Urinary bladder (tissue), 4 donors: ENCODE measurements around the gene PPP6R1. TPM values are rescaled to one million over a fixed set of nuclear protein-coding genes. Genes with fewer than 3 reads are reported as not detected.

Source experiments
- DNase-seq: peaks from one replicate; pipeline ENCODE4 v3.0.0-alpha.2; 2015; ENCODE audit errors: extremely low spot score
- H3K27ac ChIP-seq: one replicate; pipeline ENCODE4 v1.5.1; 2013; ENCODE audit warnings: low read depth, mild to moderate bottlenecking, moderate library complexity
- H3K36me3 ChIP-seq: one replicate; pipeline ENCODE4 v1.6.1; 2013; ENCODE audit warnings: mild to moderate bottlenecking, moderate library complexity; ENCODE audit not compliant: insufficient read depth
- H3K4me1 ChIP-seq: one replicate; pipeline ENCODE4 v1.6.1; 2013; ENCODE audit warnings: mild to moderate bottlenecking, moderate library complexity; ENCODE audit not compliant: insufficient read depth
- H3K4me3 ChIP-seq: one replicate; pipeline ENCODE4 v1.5.1; 2013; ENCODE audit warnings: low read depth, low read length
- WGBS: extraction: QIAGEN DNeasy Blood & Tissue Kit; methylation state at CpG from one replicate; pipeline ENCODE4 v1.1.7; 2013; 5-methylcytosine and 5-hydroxymethylcytosine counted together
- polyA plus RNA-seq: library from polyadenylated mRNA; stranded (reverse); fragments of 200-250 nt; gene quantifications from one replicate; pipeline ENCODE4 v1.2.3, GENCODE V29; 2013
- small RNA-seq: library from RNA; depleted of rRNA; stranded (forward); fragments of <200 nt; gene quantifications from one replicate; pipeline ENCODE3, GENCODE V24; 2014
- total RNA-seq: library from RNA; depleted of rRNA; stranded (reverse); fragments of >200 nt; gene quantifications from one replicate; pipeline ENCODE4 v1.2.3, GENCODE V29; 2014
- donor health status: healthy with polysubstance abuse.
- donor health status: healthy.

Gene PPP6R1
- total and polyA plus RNA-seq, 2 donors, result 14.5 to 43.1 TPM

GRCh38 chr19:55197528-55197927 lies 61.3 kb downstream of the PPP6R1 start:
- DNase-seq, result no peak
- whole genome bisulfite sequencing, result 54% methylated on average over 4 of the region's 4 CpGs
- H3K4me1 ChIP-seq, result no peaks in the 10 kb centered on the region
- no peaks in the 10 kb centered on the region for H3K36me3 ChIP-seq
- H3K4me3 ChIP-seq, result no peak overlapping the region
- no peak overlapping the region for H3K27ac ChIP-seq

- WGBS, result 84% methylated on average over 10 of the region's 10 CpGs
- Histone ChIP-seq H3K36me3 (no peaks in the 10 kb centered on the region), H3K4me3 (no peak overlapping the region), H3K4me1 (no peaks in the 10 kb centered on the region), H3K27ac (no peak overlapping the region)
- DNase-seq, result no peak
These were observed 62.0 kb downstream of the PPP6R1 start for GRCh38 chr19:55196803-55197202.

GRCh38 chr19:55193481-55193880 lies 65.3 kb downstream of the PPP6R1 start:
- Histone ChIP-seq H3K36me3 (no peaks in the 10 kb centered on the region), H3K27ac (no peak overlapping the region), H3K4me1 (no peaks in the 10 kb centered on the region), H3K4me3 (no peak overlapping the region)
- 77% methylated on average over 12 of the region's 12 CpGs for WGBS
- no peak for DNase-seq

GRCh38 chr19:55189403-55189835 lies 69.4 kb downstream of the PPP6R1 start:
- H3K4me1 ChIP-seq, result no peaks in the 10 kb centered on the region
- no peaks in the 10 kb centered on the region for H3K36me3 ChIP-seq
- no peak for DNase-seq
- no peak overlapping the region for H3K27ac ChIP-seq
- H3K4me3 ChIP-seq, result no peak overlapping the region
- 55% methylated on average over 15 of the region's 15 CpGs for WGBS

- no peaks in the 10 kb centered on the region for H3K4me1 ChIP-seq
- 64% methylated on average over 8 of the region's 8 CpGs for WGBS
- no peaks in the 10 kb centered on the region for H3K36me3 ChIP-seq
- no peak for DNase-seq
- no peak overlapping the region for H3K4me3 ChIP-seq
- H3K27ac ChIP-seq, result no peak overlapping the region
These were observed 70.2 kb downstream of the PPP6R1 start for GRCh38 chr19:55188625-55189024.

- 74% methylated on average over 12 of the region's 12 CpGs for WGBS
- no peak for DNase-seq
- H3K4me1 ChIP-seq, result no peaks in the 10 kb centered on the region
These were observed 72.7 kb downstream of the PPP6R1 start for GRCh38 chr19:55186080-55186479.

GRCh38 chr19:55181740-55182139 lies 77.1 kb downstream of the PPP6R1 start:
- no peaks in the 10 kb centered on the region for H3K4me1 ChIP-seq
- WGBS, result 68% methylated on average over 20 of the region's 20 CpGs
- no peak for DNase-seq
- no peak overlapping the region for H3K27ac ChIP-seq
- H3K4me3 ChIP-seq, result no peak overlapping the region
- no peaks in the 10 kb centered on the region for H3K36me3 ChIP-seq

More at GRCh38 chr19:55186080-55186479, 72.7 kb downstream of the PPP6R1 start:
- no peak overlapping the region for H3K4me3 ChIP-seq
- no peaks in the 10 kb centered on the region for H3K36me3 ChIP-seq
- H3K27ac ChIP-seq, result no peak overlapping the region

Small RNA genes within 50 kb of the gene (small RNA-seq; reads per million reads assigned to genes)
- gene MIR6802 (0.09 reads per million), gene MIR6803 (0.18 reads per million), gene MIR6804 (not detected)

Other genes with a start within 250 kb of the PPP6R1 start
- not detected for gene GP6, start 220.8 kb downstream of the PPP6R1 start, total RNA-seq
- 0.16 TPM for gene GP6, start 220.8 kb downstream of the PPP6R1 start, polyA plus RNA-seq
- gene RDH13, start 195.9 kb downstream of the PPP6R1 start, total RNA-seq, result 15.0 TPM
- gene RDH13, start 195.9 kb downstream of the PPP6R1 start, polyA plus RNA-seq, result 12.4 TPM
- 3.0 TPM for gene EPS8L1, start 183.1 kb downstream of the PPP6R1 start, total RNA-seq
- 8.1 TPM for gene EPS8L1, start 183.1 kb downstream of the PPP6R1 start, polyA plus RNA-seq
- gene PPP1R12C, start 141.4 kb downstream of the PPP6R1 start, total RNA-seq, result 24.8 TPM
- 219 TPM for gene PPP1R12C, start 141.4 kb downstream of the PPP6R1 start, polyA plus RNA-seq
- 47.2 TPM for gene TNNT1, start 109.8 kb downstream of the PPP6R1 start, total RNA-seq
- not detected for gene TNNT1, start 109.8 kb downstream of the PPP6R1 start, polyA plus RNA-seq
- not detected for gene TNNI3, start 101.3 kb downstream of the PPP6R1 start, total RNA-seq
- gene TNNI3, start 101.3 kb downstream of the PPP6R1 start, polyA plus RNA-seq, result not detected
- 0.37 TPM for gene DNAAF3, start 92.4 kb downstream of the PPP6R1 start, total RNA-seq
- 0.62 TPM for gene DNAAF3, start 92.4 kb downstream of the PPP6R1 start, polyA plus RNA-seq
- 0.74 TPM for gene SYT5, start 78.7 kb downstream of the PPP6R1 start, total RNA-seq
- gene SYT5, start 78.7 kb downstream of the PPP6R1 start, polyA plus RNA-seq, result 0.77 TPM
- 3.6 TPM for gene PTPRH, start 49.5 kb downstream of the PPP6R1 start, total RNA-seq
- 1.6 TPM for gene PTPRH, start 49.5 kb downstream of the PPP6R1 start, polyA plus RNA-seq
- gene TMEM86B, start 30.3 kb downstream of the PPP6R1 start, total RNA-seq, result 0.79 TPM
- 4.5 TPM for gene TMEM86B, start 30.3 kb downstream of the PPP6R1 start, polyA plus RNA-seq
- gene HSPBP1, start 21.1 kb upstream of the PPP6R1 start, total RNA-seq, result 6.5 TPM
- 56.3 TPM for gene HSPBP1, start 21.1 kb upstream of the PPP6R1 start, polyA plus RNA-seq
- 9.7 TPM for gene BRSK1, start 25.0 kb upstream of the PPP6R1 start, total RNA-seq
- gene BRSK1, start 25.0 kb upstream of the PPP6R1 start, polyA plus RNA-seq, result 8.8 TPM
- gene TMEM150B, start 66.3 kb upstream of the PPP6R1 start, total RNA-seq, result 0.48 TPM
- gene TMEM150B, start 66.3 kb upstream of the PPP6R1 start, polyA plus RNA-seq, result 1.7 TPM
- gene KMT5C, start 80.9 kb upstream of the PPP6R1 start, total RNA-seq, result 9.3 TPM
- gene KMT5C, start 80.9 kb upstream of the PPP6R1 start, polyA plus RNA-seq, result 10.2 TPM
- not detected for gene COX6B2, start 95.7 kb upstream of the PPP6R1 start, total RNA-seq
- 0.39 TPM for gene COX6B2, start 95.7 kb upstream of the PPP6R1 start, polyA plus RNA-seq
- gene GARIN5B, start 104.2 kb upstream of the PPP6R1 start, total RNA-seq, result not detected
- not detected for gene GARIN5B, start 104.2 kb upstream of the PPP6R1 start, polyA plus RNA-seq
- 0.42 TPM for gene IL11, start 111.4 kb upstream of the PPP6R1 start, total RNA-seq
- 0.53 TPM for gene IL11, start 111.4 kb upstream of the PPP6R1 start, polyA plus RNA-seq
- not detected for gene TMEM190, start 117.8 kb upstream of the PPP6R1 start, total RNA-seq
- not detected for gene TMEM190, start 117.8 kb upstream of the PPP6R1 start, polyA plus RNA-seq
- not detected for gene TMEM238, start 125.3 kb upstream of the PPP6R1 start, total RNA-seq
- gene TMEM238, start 125.3 kb upstream of the PPP6R1 start, polyA plus RNA-seq, result 0.43 TPM
- 141 TPM for gene RPL28, start 126.9 kb upstream of the PPP6R1 start, total RNA-seq
- 1,449 TPM for gene RPL28, start 126.9 kb upstream of the PPP6R1 start, polyA plus RNA-seq
- gene UBE2S, start 148.8 kb upstream of the PPP6R1 start, total RNA-seq, result 29.9 TPM
- 17.5 TPM for gene UBE2S, start 148.8 kb upstream of the PPP6R1 start, polyA plus RNA-seq
- gene SHISA7, start 184.3 kb upstream of the PPP6R1 start, total RNA-seq, result 0.16 TPM
- gene SHISA7, start 184.3 kb upstream of the PPP6R1 start, polyA plus RNA-seq, result 0.05 TPM
- 35.1 TPM for gene ISOC2, start 202.6 kb upstream of the PPP6R1 start, total RNA-seq
- 94.1 TPM for gene ISOC2, start 202.6 kb upstream of the PPP6R1 start, polyA plus RNA-seq
- gene C19orf85, start 205.7 kb upstream of the PPP6R1 start, total RNA-seq, result not detected
- gene C19orf85, start 205.7 kb upstream of the PPP6R1 start, polyA plus RNA-seq, result 0.51 TPM
- gene ZNF628, start 217.6 kb upstream of the PPP6R1 start, total RNA-seq, result 0.79 TPM
- 11.9 TPM for gene ZNF628, start 217.6 kb upstream of the PPP6R1 start, polyA plus RNA-seq
- gene NAT14, start 226.2 kb upstream of the PPP6R1 start, total RNA-seq, result 7.1 TPM
- gene NAT14, start 226.2 kb upstream of the PPP6R1 start, polyA plus RNA-seq, result 27.0 TPM
- gene SSC5D, start 229.4 kb upstream of the PPP6R1 start, total RNA-seq, result 24.4 TPM
- gene SSC5D, start 229.4 kb upstream of the PPP6R1 start, polyA plus RNA-seq, result 24.4 TPM